HG02759 (cell line): ENCODE results near the gene TRIM31.

Source experiments
- ATAC-seq: cut with Tn5 transposase; IDR thresholded peaks from one replicate; pipeline ENCODE4 v1.9.1; 2021; ENCODE audit warnings: mild to moderate bottlenecking, moderate library complexity; ENCODE audit not compliant: unreplicated experiment

TRIM31 gene, protein sequence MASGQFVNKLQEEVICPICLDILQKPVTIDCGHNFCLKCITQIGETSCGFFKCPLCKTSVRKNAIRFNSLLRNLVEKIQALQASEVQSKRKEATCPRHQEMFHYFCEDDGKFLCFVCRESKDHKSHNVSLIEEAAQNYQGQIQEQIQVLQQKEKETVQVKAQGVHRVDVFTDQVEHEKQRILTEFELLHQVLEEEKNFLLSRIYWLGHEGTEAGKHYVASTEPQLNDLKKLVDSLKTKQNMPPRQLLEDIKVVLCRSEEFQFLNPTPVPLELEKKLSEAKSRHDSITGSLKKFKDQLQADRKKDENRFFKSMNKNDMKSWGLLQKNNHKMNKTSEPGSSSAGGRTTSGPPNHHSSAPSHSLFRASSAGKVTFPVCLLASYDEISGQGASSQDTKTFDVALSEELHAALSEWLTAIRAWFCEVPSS

DNA sequence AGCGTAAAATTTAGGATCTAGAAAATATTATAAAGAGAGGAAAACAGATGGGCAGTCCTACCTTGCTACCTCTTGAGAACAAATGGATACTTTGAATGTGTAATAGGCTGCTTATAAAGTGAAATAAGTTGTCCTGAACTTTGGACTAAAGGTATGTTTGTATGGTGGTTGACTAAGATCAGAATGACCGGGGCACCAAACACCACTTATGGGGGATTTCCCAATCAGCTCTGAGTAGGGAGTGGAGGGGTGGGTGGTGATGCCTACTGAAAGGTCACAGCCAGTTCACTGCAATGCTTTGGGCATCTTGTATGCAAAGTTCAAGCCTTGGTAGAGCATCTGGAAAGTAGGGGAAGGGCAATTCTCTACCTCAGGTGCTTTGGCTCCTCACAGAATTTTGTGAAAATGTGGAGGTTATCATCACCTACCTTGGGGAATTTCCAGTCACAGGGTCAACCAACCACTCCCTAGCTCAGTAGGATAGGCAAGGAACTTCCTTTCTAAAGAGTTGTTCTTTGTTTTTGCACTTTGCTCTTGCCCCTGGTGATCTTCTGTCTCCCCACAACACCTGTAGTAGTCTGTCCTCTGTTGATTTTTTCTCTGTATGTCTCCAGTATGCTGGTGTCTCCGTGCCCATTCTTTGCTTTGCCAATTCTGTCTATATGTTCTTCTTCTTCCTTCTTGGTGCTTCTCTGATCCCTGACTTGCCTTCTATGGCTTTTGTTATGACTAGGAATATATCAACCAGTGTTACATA, at the start of gene TRIM31:
Gene TRIM31, minus strand, starts transcription at position 88 of the 757 bp plus-strand sequence. CDS start 285 bp downstream, outside the sequence.
- peak; percentile 83 for ATAC-seq

DNA sequence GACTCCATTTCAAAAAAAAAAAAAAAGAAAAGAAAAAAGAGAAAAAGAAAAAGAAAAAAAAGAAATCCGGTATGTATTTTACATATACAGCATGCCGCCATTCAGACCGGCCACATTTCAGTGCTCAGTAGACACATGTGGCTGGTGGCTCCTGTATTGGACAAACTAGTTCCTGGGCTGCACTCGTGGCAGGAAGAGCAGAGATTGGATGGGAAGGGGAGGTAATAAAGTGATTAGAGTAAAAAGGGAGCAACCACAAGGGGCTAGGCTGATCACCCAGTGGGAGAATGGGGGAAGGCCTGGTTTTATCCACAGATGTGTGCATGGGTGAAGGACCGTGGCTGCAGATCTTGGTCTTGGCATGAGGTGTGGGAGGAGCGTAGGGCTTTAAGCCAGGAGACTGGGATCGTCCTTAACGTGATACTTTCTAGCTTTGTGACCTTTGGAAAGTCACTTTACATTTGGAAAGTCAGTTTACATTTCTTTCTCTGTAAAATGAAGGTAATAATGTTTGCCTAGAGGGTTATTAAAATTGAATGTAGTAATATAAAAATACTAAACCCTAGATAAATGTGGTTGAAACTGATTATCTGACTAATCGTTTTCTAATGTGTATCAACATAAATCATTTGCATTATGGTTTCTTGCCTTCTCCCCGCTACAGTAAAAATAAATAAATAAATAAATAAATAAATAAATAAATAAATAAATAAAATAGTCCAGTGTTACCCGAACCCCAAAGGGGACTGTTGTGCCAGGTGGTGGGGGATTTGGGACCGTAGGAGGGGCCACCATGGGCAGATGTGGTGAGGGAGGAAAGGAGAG, 49.6 kb upstream of the TRIM31 start:
- no peak for ATAC-seq

DNA sequence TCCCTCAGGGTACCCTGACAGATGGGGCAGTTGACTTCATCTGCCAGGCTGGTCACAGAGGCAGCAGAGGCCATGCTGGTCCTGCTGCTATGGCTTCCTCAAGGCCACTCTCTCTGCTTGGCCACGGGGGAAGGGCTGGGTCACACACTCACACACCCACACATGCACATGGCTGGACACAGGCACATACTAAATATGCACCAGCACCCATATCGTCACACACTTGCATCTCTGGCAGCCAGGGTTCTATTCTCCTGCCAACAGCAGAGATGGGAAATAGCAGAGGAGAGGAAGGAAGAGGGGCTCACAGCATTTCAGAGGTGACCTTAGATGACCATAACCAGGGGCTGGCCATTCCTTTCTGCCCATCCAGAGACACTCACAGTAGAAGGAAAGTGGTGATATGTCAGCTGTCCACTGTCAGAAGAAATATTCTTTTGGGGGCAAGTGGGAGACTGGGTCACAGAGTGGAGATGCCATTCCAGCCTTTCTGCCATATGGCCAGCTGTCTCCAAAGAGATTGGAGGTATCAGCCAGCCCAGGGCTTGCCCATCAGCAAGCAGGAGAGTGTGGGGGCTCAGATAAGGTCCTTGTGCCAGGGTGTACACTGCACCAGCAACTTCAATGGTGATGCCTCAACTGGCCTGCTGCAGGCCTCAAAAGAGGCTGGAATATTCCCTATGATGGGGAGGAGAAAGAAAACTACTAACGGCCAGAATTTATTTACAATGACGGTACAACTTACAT, 48.1 kb upstream of the TRIM31 start, which contains the start of gene TRIM10:
Gene TRIM10, minus strand, starts transcription at position 427 of the 747 bp plus-strand sequence. Its CDS starts 353 bp downstream, at position 74.
- ATAC-seq = no peak

DNA sequence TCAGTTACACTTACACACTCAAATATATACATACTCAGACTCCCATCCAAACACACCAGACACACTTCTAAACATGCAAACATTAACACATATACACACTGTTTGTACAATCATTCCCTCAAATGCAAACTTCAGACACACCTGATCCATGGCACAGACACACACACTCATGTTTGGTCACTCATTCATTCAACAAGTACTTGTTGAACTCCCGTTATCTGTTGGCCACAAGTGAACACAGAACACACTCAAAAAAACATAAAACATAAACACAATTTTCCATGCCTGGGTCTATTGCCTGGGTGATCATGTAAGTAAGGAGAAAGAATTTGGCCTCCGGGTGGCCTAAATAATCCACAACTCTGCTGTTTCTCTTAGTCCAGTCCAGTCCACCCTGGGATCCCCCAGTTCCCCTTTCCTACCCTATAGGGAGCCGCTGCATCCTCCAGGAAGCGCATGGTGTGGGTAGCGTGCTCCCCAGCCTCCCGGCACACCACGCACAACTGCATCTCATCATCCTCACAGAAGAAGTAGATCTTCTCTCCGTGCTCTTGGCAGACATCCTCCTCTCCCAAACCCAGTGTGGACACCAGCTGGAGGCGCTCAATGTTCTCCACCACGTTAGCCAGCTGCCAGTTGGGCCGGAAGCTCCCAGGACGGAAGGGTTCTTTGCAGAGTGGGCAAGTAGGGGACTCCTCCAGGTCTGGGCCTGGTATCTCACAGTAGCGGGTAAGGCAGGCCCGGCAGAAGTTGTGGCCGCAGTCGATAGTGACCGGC, 47.3 kb upstream of the TRIM31 start:
- no peak for ATAC-seq

DNA sequence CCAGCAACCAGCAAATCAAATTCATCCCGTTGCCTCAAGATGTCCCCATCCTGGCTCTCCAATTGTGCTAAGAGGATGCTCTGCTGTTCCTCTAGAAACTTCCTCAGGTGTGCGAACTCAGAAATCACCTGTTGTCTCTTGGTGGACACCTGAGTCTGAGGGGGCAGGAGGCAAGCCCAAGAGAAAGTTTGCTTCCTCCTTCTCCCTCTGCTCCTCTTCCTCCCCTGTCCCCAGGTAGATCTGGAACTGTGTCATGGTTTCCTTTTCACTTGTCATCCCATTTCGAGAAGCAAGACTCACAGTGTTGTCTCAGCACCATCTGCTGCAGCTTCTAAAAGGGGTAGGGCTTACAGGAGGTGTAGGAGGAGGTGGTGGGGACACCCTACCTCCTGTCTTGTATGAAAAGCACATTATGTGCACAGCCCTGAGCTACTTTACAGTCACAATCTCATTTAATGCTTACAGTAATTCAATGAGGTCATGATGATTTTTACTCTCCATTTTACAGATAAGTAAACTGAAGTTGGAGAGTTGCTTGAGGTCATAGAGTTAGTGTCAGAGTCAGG, 45.7 kb upstream of the TRIM31 start:
- no peak for ATAC-seq

DNA sequence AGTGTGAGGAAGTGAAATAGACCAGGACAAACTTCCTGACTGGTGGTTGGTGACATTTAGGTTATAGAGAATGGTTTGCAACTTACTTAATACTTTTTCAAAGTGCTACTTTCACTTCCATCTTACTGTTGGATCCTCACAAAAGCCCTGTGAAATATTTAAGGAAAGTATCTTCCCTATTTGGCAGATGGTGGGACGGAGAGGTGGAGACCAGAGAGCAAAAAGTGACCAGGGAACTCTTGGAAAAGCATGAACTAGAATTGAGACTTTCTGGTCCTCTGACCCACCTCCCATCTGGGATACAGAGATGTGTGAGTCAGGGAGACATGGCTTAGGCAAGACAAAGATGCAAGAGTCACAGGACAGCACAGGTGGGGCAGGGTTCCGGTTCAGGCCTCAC, 45.1 kb upstream of the TRIM31 start:
- ATAC-seq = no peak

DNA sequence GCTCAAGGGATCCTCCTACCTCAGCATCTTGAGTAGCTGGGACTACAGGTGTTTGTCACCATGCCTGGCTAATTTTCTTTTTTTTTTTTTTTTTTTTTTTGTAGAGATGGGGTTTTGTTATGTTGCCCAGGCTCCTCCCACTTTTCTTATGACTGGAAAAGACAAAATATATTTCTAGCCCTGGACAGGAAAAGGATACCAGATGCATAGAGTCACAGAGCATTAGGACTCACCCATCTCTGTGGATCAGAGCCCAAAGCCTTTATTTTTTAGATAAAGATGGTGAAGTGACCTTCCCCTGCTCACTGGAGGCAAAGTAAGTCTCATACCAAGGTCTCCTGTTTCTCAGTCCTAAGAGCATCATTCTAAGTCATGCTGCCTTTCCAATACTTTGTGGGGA, 44.7 kb upstream of the TRIM31 start:
- no peak for ATAC-seq

DNA sequence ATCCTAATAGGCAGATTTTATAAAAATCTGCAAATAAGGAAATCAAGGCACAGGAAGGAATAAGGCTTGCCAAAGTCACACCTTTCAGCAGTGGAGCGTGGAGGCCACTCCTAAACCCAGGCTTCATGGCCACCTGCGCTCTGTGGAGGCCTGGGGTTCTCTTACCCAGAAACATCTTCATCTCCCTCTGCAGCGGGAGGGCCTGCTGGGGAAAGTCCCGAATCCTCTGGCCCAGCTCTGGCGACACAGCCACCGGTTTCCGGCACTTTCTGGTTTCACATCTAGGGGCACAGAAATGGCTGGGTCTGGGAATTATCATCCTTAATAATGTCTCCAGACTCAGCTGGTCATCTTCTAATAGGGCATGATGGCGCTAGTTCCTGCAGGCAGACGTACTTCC, 43.9 kb upstream of the TRIM31 start:
- no peak for ATAC-seq

DNA sequence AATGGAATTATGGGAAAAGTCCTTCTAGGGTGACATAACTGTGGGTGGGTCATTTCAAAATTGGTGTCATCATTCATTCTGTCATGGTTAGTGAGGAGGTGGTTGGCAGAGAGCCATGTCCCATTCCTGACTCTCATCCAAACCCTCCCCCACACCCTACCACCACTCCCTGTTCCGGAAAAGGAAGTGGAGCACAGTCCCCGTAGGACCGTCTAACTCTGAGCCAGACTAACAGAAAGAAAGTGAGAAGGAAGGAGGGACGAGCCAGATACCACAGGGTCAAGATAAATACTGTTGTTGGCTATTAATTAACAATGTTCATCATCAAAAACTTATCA, 43.3 kb upstream of the TRIM31 start:
- no peak for ATAC-seq

DNA sequence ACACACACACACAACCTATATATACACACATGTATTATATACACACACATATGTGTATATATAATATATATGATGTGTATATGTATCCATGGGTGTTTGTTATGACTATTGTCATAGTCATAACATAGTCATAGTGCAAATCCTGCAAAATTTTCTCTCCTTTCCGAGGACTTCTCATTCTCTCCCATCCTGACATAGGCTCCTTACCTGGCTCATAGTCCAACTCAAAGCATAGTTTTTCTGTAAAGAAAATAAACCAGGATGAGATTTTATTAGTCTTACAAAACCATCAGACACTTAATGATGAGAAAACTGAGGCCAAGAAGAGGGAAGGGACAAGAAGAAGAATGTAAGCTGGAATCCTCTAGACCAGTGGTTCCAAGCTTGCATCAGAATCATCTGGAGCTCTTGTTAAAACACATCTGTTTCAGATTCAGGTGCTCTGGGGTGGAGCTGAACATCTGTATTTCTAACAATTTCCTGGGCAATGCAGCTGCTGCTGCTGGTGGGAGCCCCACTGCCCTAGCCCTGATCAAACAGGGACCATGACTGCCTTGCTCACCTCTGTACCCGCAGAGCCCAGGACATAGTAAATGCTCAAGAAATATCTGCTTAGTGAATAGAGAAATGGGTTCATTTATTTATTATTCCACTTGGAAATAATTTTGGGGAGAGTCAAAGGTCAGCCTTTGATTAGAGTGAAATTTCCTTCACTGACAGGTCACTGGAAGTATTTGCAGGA, 42.8 kb upstream of the TRIM31 start:
- ATAC-seq = no peak

DNA sequence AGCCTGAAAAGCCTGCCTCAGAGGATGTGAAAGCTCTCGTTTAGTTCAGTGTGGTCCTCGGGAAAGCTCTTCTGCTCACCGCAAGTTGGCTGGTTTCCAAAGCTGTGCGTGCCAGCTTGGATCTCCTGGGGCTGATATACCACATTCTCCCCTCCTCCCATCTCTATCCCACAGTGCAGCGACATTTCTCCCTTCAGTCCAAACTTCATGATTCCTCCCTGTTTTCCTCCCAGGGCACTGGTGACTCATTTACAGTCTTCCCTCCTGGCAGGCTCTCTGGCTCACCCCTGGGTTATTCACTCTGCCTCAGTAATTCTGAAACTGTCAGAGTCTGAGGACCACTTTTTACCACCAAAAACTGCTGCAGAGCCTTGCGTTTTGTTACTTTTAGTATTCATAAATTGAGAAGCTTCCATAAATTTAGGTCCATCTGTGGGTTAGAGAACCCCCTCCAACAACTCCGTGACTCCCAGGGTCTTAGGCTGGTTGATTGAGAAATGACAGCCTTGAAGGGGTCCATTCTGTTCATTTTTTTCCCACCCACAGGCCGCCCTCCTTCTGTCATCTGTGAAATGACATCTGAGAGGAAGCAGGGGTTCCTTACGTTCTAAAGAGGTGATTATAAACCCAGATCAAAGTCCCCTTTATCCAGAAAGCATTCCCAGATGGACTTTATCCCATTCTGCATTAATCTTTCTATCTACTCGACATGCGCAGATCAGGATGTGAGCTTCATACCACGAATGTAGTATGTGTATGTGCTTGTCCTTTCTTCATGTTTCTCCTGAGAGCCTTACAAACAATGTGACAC, 42.0 kb upstream of the TRIM31 start:
- ATAC-seq = no peak

DNA sequence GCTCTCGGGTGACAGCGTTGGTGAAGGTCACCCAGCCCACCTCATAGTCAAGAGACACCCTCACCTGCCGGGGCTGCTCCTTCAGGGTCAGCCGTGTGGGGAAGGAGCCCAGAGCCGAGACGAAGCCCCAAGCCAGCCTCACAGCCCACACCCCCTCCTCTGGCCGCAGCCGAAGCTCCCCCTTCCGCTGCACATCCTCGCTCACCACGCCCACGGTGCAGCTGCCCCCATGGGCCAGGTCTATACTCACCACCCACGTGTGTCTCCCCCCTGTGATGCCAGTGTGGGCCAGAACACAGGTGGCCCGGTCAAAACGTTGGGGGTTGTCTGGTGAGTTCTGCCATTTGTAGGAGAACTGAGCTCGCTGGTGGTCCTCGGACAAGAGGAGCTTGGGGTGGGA, 41.2 kb upstream of the TRIM31 start:
- no peak for ATAC-seq

DNA sequence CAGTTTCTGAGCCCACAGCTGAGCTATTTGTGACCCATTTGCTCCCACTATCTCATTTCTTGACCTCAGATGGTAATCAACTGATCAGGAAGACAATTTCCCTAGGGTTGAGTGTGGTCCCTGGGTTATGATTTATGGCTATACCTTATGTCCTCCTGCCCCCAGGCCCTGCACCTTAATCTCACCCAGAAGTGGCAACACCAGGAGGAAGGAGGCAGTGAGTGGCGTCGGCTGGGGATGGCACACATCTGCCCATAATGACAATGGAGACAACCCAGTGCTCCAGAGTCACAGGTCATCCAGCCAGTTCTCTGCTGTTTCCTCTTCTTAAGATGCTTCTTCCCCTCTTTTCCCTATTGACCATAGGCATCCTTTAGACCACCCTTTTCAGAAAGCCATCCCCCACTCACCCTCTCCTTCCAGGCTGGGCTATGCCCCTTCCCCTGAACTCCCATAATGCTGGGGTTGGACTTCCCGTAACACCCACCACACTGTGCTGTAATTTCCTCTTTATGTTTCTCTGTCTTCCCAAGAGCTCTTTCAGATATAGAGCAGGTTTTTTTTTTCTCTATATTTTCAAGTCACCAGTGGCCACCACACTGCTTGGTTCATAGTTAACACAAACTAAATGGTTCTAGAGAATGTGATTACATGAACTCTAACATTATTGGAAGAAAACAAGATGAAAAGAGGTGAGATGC, 40.2 kb upstream of the TRIM31 start:
- ATAC-seq = no peak

DNA sequence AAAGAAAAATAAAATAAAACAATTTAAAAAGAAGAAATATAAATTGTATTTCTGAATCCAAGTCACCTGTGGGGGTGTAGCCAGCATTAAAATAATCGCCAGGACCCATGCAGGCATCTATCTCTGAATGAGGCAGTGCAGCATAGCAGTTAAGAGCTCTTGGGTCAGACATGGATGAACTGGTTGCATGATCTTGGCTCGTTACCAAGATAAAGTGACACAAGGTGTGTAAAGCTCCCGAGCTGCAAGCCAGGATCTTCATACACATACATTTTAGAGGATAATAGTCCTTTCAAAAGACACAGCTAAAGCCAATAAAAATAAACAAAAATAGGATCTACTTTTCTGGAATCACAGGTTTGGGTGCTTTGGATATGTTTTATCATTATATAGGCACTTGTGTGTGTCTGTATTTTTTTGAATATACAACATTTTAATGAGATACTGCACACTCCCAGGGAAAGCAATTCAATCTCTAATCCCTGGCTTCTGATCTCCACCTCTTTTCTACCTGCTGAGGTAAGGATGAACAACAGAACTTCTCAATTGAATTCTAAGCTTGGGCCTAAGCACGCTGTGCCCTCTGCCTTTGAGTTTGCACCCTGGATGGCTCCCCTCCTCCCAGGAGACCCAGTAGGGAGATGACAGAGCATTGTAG, 39.3 kb upstream of the TRIM31 start:
- ATAC-seq = no peak

DNA sequence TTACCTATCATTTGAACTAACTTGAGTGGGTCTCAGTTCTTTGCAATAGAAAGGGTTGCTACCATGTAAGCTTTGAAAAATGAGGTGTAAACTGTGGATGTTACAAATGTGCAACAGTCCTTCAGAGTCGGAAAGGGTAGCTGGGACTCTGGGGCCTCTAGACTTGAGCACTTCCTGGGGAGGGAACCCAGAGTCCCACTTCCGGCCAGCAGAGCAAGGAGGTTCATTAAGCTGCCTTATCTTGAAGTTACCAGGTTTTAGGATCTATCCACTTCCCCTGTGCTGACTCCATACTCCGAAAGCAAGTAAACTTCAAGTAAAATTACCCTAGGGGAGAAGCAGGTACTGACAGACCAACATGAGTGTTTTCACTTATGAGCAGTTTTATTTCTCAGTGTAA, 38.7 kb upstream of the TRIM31 start:
- no peak for ATAC-seq

DNA sequence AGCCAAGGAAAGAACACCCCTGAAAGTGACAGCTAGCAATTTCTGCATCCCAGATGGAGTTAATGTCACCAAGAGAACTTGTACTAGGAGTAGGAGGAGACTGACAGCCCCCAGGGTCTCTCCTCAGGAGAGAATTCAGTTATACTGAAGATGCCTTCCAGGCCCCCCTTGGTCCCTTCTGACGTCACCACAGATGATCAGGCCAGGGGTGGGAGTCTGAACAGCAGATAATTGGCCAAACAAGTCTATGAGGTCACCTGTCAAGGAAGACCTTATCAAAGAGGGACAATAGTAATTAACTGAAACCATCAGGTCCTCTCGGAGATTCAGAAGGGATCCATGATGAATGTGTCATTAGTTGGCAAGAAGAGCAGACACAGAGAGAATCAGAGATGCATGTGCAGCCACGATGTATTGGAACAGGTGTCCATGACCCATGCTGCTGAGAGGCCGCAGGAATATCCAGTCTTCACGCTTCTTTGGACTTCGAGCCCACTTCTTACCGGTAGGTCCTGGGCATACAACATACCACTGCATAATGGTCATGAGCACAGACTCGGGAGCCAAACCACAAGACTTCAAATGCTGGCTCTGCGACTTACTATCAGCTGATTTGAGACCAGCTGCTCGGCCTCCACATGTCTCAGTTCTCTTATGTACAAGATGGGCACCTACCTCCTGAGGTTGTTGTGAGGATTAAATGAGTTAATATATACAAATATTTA, 37.9 kb upstream of the TRIM31 start:
- no peak for ATAC-seq
